HG03103 (cell line): Measurements from ENCODE around the gene FILIP1L.

Source experiments
- ATAC-seq: cut with Tn5 transposase; IDR thresholded peaks from one replicate; pipeline ENCODE4 v1.9.1; 2021; ENCODE audit warnings: low read depth; ENCODE audit not compliant: unreplicated experiment

The FILIP1L gene

DNA sequence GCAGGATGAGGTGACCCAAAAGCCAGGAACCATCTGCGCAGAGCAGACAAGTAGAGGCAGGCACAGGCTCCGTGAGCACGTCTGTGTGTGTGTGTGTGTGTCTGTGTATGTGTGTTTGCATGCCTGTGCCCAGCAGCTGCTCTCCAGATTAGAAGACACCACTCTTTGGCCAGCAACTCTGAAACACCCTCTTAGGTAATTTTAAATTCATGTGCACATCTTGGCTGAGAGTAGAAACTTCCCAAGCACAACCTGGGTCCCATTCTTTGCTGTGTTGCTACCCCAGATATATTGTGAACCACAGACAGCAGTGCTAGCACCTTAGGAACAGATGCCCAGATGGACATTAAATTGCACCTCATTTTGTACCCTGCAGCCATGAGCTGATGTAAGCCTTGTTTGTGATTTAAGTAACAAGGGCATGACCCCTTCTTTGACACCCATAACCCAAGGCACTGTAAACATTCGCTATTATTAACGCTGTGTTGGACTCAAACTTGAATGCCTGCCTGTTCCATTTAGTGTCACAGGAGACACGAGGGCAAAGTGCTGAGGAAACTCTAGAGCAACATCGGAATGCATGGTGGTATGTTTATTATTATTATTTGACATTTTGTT lies at the start of gene FILIP1L:
Gene FILIP1L, minus strand, starts transcription at position 89 of the 618 bp plus-strand sequence.
- ATAC-seq: no peak

DNA sequence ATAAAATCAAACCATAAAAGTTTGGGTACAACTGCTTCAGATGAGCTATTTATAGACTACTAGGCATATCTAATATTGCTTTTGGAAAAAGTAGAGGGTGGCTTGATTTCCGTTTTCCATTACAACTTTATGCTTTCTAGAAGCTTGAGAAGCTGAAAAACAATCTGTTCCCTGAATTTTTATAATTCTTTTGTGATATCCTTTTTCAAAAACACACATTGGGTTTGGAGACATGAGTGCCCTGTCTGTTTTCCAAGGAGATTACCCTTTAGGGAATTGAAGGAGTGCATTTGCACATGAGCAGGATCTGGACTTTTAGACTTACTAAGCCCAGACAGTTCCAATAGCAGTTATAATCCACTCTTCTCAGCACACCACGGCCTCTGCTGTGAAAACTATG lies 49.5 kb upstream of the FILIP1L start:
- ATAC-seq: no peak

DNA sequence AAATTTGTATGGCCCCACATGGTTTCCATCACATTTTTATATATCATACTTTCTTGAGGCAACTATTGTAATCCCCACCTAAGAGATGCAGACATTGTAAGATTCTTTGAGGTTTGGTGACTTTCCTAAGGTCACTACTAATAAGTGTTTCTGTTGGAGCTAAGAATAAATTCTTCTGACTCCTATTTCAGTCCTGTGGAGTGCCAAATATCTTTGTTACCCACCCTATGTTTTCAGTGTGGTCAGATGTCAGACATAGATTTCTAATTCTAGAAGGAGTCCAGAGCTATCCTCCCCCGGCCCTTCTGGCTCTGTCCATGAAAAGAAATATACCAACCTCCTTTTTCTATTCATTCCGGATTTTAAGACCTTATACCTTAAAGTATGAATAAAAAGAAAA lies 46.2 kb upstream of the FILIP1L start:
- no peak for ATAC-seq

DNA sequence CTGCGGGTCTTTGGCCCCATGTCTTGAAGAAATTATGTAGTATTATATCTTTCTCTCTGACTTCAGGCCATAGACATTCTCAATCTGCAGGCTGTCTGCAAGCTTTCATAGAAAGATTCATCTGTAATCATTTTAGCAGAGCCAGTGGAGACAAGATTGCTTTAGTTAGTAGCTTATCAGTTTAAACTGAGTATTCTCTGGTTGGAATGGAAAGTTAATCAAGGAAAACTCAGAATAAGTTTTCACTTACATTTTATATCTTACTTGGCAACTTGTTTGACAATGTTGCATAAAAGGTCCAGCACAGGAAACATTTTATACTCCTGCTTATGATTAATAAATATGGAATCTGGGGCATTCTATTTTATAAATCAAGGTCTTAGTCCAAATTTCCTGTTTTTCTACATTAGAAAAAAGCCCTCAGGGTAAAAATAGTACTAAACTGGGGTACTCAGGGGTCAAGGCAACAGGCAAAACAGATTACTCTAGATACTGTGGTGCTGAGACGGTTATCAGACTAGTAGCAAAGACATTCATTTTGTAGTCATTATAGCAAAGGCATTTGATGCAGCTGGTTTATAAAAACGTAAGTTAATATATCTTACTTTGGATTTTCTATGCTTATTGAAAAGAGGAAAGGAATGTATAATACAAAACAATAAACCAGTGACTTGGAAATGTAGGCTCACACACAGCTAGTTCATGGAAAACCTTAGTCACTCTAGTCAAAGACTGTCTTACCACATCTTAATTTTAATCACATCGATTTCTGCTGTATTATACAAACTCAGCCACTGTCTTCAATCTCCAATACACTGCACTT lies 45.2 kb upstream of the FILIP1L start:
- no peak for ATAC-seq

DNA sequence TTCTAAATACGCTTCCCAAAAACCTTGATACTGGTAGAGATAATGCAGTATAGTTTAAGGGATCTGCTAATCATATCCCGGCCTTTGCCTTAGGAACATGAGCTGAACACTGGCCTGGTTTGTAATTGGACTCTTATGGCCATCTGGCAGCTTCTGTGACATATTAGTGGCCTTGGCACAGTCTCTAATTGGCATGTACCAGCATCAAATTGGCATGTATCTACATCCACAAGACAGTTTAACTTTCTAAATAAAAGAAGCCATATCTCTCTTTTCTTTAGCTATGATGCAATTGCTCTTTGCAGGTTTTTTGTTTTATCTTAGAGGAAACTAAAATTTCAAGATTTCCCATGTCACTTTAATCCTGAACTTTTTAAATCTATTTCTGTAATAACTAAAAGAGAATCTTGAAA lies 44.6 kb upstream of the FILIP1L start:
- ATAC-seq: no peak

DNA sequence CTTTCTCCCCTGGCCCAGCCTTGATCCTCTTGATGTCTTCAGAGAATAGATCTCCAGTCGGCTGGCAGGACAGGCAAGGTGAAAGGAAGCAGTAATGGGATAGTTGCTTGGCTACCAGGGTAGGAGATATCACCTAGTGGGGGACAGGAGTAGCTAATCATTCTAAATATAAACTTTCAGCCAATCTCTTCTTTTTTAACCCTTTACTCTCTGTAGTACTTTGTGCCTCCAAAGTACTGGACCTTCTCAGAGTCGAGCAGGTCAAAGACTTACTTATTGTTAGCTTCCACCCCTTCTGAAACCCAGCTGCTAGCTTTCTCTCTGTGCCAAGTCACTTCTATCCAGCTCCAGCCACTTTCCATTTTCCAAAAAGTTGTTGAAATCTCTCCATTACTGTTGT lies 43.4 kb upstream of the FILIP1L start:
- no peak for ATAC-seq

DNA sequence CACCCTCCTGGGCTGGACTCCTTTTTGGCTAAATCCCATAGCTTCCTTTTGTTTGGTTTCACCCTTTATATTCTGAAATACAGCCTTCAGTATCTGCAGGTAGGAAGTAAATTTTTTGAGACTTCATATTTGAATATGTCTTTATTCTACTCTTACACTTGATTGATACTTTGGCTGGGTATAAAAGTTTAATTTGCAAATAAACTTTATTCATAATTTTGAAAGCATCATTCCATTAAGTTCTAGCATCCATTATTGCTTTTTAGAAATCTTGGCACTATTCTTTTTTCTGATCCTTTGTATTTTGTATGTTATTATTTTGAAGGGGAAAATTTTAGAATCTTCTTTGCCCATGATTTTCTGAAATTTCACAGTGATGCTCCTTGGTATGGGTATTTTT lies 41.3 kb upstream of the FILIP1L start:
- ATAC-seq: no peak

DNA sequence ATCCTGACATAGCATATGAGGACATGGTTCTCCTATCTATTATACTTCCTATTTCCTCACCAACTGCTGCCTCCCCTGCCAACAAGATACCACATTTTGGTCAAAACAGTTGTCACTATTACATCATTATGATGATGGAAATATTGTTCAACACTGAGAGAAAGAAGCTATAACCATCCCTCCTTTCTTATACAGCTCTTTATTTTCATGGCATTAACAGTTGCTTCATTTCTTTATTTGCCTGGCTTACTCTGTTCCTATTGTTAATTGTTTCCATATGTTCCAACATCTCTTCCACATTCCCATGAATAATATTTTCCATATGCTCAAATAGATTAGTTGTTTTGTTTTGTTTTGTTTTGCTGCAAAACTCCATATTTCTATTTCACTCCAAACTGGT lies 40.8 kb upstream of the FILIP1L start:
- no peak for ATAC-seq

DNA sequence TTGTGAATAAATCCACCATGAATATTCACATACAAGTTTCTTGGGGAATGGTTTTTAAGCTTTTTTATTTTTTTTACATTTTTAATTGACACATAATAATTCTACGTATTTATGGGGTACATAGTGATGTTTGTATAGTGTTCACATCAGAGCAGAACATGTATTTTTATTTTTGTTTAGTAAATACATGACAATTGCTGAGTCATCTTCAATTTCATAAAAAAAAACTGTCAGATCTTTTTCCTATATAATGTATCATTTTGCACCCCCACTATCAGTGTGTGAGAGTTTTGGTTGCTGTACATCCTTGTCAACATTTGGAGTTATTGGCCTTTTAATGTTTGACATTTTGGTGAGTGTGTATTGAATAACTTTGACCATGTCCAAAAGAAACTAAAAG lies 39.9 kb upstream of the FILIP1L start:
- ATAC-seq: no peak

DNA sequence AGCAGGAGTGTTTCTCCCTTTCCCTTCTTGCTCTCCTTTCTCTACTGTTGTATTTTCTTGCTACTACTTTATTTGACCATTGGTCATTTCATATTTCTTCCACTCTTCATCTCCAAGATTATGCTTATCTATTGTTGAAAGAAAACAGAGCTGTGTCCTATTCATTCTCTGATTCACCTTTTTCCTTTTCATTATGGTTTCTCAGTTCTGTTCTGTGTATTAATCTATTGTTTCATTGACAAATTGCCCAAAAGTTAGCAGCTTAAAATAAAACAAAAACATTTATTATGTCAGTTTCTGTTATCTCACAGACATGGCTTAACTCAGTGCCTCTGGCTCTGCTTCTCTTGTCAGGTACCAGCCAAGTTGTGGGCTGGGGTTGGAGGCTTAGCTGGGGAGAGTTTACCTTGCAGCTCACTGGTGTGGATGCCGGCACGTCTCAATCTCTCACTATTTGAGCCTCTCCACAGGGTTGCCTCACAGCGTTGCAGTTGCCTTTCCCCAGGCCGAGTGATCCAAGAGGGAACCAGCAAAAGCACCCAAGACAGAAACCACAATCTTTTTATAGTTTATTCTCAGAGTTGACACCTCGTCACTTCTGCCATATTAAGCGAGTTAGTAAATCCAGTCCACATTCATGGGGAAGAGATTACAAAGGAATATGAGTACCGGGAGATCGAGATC lies 36.9 kb upstream of the FILIP1L start:
- no peak for ATAC-seq

DNA sequence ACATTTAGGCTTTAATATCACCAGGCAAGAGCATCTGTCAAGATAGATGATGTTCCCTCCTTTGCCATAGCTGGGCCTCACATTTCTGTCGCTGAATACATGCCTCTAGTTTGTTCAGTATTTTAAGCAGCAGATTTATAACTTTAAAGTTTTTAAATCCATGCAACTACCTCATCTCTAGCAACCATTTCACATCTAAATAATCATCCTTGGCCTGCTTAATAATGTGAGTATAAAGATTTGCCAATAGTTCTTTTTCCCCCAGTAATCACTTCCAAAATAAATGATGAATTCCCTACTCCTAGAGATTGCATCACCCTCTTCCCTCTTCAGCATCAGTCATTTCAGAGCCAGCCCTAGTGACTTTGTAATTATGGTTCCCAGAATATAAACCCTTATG lies 36.2 kb upstream of the FILIP1L start:
- no peak for ATAC-seq

DNA sequence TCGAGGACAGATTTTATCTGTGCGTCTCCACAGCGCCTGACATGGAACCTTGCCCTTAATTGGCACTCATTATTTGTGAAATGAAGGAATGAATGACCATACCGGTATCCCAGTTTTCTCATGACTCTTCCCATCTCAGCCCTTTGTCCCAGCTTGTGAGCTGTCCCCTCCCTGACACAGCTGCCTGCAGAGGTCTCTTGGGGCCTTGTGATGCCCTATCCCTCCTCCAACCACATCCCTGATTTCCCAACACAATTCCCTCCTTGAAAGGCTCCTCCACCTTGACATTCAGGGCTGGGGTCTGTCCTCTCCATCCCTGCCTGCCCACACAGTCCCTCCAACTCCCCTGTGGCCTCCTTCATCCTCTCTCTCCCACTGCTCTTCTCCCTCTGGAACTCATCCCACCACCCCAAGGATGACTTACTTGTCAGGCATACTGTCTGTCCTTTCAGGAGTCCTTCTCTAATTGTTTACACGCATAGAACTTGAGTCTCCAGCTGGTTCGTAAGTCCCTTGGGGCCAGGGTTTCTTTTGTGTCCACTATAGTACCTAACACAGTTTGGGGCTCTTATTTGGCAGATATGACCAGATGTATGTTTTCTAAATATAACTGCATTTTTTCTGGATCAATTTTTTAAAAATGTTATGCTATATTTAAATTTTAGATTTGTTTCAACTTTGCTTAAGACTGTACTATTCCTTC lies 35.6 kb upstream of the FILIP1L start:
- no peak for ATAC-seq

DNA sequence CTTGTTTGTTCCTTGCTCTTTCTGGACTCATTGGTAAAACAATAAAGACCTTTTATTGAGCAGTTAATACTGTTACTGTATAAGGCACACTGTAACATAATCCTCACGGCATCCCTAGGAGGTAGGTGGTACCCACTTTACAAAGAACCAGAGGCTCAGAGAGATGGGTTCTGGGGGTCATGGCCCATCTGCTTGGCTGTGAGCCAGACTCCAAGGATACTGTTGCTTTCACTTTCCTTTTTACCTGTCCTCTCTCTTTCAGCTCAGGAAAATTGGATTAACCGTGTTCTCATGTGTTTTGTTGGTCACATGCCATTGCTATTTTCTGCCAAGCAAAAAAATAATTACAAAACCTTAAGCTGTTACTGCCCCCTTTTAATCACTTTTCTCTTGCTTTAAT lies 34.8 kb upstream of the FILIP1L start:
- no peak for ATAC-seq

DNA sequence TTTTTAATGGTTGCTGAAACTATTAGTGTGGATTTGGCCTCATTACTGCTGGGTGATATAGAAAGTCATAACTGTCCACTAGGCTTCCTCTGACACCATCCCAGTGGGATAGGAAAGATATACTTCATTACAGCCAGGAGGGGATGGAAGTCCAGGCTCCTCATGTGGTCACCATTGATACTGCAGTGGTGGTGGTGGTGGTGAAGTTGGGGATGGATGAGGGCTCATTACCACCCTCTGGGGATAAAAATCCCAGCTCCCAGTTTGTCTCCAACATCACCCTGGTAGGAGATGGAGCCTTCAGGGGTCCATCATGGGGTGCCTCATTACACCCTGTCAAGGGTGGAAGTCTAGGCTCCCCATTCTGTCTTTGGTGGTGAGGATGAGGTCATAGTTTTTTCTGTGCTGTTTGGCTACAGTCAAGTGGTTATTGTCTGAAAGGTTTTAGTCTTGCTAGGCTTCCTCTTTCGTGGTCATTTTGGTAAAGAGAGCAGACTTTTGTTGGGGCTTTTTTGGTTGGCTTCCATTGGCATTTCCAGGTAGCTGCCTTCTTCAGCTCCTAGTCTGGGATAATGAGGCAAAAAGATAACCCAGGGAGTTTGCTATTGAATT lies 30.1 kb upstream of the FILIP1L start:
- ATAC-seq: peak; percentile 97

DNA sequence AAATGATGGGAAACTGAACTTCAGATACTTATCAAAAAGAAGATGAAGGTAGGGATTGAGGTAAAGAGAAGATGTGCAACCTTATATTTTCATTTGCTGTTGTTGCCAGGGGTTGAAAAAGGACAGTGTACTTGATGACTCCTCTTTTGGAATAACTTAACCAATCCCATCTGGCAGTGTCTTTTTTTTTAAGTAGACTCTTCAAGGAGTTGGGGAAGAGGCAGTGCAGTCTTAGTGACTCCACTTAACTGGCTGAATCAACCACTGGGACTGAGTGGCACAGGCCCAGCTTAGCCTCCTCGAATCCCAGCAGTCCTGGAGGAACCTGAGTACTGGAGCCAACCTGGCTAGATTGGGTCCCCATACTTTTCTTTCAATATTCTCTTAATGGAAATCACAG lies 27.3 kb upstream of the FILIP1L start:
- ATAC-seq: no peak

DNA sequence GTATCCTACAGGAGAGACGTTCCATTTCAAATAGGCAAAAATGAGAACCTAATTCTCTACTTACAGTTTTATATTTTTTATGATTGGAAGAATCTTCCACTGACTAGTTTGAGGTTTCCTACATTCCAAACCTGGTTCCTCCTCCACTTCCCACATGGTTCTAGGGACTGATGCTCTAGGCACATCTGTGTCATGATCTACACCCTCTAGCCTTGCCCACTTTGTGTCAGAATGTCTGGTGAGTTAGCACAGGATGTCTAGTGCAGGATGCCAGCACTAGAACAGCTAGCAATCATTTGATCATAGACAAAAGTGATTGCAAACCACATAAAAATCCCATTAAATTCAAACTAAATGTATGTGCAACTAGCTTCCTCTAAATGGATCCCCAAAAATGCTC lies 26.7 kb upstream of the FILIP1L start:
- ATAC-seq: no peak

DNA sequence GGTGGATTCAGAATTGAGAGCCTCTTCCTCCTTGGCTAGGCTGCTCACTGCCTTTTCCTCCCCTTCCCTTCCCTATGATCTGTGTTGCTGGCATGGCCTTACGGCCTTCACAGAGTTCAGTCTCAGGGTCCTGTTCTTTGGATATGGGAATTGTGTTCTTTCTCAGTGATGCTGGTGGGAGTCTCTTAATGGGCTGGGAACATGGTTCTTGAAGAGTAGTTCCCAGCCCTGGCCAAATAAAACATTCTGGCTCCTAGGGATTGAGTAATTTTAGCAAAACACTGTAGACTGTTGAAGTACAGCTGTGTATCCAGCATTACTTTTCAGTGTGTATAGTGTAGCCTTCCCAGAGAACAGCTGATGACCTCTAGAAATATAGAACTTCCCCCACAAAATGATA lies 22.6 kb upstream of the FILIP1L start:
- no peak for ATAC-seq

DNA sequence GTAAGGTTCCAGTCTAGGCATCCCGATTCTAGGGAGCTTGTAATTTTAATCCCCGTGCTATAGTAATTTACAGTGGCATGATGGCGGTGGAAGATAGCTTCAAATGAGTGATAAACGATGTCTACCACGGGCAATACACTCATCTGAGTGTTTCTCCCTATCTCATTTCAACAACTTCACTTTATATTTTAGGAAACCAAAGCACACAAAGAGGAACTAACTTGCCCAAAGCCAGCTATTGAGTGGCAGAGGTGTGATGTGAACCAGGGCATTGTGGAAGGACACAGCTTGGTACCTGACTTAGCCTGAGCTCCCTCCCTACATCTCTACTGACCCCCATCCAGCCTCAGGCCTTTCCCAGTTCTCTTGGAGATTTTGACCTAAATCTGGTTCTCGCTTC lies 16.9 kb upstream of the FILIP1L start:
- no peak for ATAC-seq

DNA sequence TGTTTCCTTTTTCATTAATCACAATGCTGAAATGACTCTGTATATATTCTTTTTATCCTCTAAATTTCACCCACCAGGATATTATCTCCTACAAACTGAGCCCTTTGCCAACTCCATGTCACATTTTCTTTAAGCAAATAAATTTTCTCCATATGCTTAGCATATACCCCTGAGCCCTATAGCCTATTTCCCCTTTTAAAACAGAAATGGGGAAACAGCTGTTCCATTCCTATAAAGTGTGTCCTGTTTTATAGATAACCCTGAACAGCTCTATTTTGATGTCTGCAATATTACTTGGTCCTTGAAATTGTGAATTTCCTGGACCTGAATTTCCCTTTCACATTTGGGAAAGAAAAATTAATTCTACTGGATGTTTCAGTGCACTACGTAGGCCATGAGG lies 15.6 kb upstream of the FILIP1L start:
- ATAC-seq: no peak

DNA sequence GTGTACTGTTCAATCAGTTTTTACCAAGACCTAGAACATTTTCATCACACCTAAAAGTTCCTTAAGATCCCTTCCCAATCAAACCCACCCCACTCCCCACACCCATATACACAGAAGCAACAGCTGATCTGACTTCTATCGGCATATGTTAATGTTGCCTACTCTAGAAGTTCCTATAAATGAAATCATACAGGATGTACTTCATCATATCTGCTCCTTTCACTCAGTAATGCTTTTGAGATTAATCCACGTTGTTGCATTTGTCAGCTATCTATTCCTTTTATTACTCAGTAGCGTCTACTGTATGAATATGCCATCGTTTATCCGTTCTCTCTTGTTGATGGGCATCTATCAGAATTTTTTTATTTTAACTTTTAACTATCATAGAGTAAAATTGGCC lies 14.3 kb upstream of the FILIP1L start:
- ATAC-seq: no peak

DNA sequence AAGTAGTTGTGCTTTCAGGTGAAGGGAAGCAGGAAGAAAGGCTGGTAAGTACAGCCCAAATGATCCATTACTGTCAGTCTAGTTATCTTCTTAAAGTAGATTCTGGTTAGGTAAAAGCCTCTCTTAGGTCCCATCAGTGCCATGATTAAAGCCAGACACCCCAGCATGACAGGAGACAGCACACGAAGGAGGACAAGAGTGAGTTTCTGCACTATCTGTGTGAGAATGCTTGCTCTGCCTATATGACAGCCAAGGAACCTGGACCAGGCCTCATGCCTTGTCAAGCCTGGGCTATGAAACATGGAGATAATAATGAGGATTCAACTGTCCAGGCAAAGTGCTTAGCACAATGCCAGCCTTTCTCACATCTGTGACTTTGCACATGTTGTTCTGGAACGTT lies 13.5 kb upstream of the FILIP1L start:
- ATAC-seq: no peak
